Testis (tissue), 2 donors: Measurements from ENCODE around the gene CLPTM1L.

Experiments
- CTCF ChIP-seq, 3 experiments: fragments of 450-650 bp in 2 of 3; fragments of 200-600 bp in 1 of 3; sonication (generic) in 1 of 3; IDR thresholded peaks; one replicate each; pipeline ENCODE4 v1.5.1; 2016 to 2019; ENCODE audit warnings: antibody characterized with exemption in 3 of 3, mild to moderate bottlenecking in 2 of 3, moderate library complexity in 1 of 3
- POLR2A ChIP-seq: fragments of 450-650 bp; IDR thresholded peaks from one replicate; pipeline ENCODE4 v1.6.1; 2017; ENCODE audit warnings: antibody characterized with exemption, mild to moderate bottlenecking, moderate library complexity

DNA sequence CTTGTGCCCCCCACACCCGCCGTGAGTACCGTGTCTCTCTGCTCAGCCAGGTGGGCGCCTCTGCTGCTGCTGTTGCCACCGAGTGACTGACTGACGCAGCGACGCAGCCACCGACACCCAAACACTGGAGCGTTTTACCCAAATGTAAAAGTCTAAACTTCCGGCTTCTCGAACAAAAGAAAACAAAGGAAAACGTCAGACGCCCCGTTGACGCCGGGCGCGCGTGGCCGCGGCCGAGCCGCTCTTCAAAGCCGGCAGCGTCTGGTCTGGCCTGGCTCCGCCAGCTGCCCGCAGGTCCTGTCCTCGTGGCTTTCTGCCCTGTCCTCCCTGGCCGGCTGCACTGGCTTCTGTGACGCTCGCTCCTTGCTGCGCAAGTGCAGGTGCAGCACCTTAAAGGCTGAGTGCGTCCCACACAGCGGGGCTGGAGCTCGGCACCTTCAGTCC lies 41.4 kb upstream of the CLPTM1L start:
- TF ChIP-seq CTCF (IDR thresholded peaks at IDR 0.05): no peak
- no peak for TF ChIP-seq POLR2A
